Measurements from ENCODE around the gene USH2A.

USH2A gene

GRCh38 chr1:215987092-215987875, 436.0 kb downstream of the USH2A start:
- Histone ChIP-seq H2BK15ac (ENCODE audit: low read length) (no peak overlapping the region), H3K18ac (ENCODE audit: low read length) (no peak overlapping the region), H3K4me3 (ENCODE audit: low read length in 2 of 2) (no peak overlapping the region), H2BK12ac (ENCODE audit: low read length) (no peak overlapping the region), H2AFZ (ENCODE audit: low read length) (no peak overlapping the region), H3K4me2 (ENCODE audit: insufficient read depth, low read length, poor library complexity, severe bottlenecking) (no peak overlapping the region), H2AK5ac (ENCODE audit: low read depth, low read length) (no peak overlapping the region), H3K23ac (ENCODE audit: low read depth, low read length, poor library complexity) (no peak overlapping the region), H3K14ac (ENCODE audit: low read length) (no peak overlapping the region), H2BK5ac (ENCODE audit: low read length) (no peak overlapping the region), H3K27ac (replicated peaks; ENCODE audit: low read length) (no peak overlapping the region), H3K36me3 (replicated peaks in 1 of 2; ENCODE audit: control insufficient read depth in 2 of 2, insufficient read depth in 2 of 2, low read length in 2 of 2) (no peaks in the 10 kb centered on the region), H4K8ac (ENCODE audit: low read depth, low read length) (no peak overlapping the region), H3K4ac (ENCODE audit: low read length) (no peak overlapping the region), H4K91ac (ENCODE audit: low read depth, low read length, poor library complexity) (no peak overlapping the region), H3K9me3 (replicated peaks in 1 of 2; ENCODE audit: control insufficient read depth in 2 of 2, insufficient read depth in 1 of 2, low read depth in 1 of 2, low read length in 2 of 2) (no peaks in the 10 kb centered on the region), H3K27me3 (ENCODE audit: control insufficient read depth in 3 of 3, insufficient read depth in 3 of 3, low read depth in 1 of 3, low read length in 3 of 3) (no peaks in the 10 kb centered on the region), H3K79me1 (ENCODE audit: low read depth, low read length) (no peaks in the 10 kb centered on the region), H3K4me1 (ENCODE audit: control insufficient read depth in 2 of 2, insufficient read depth in 1 of 2, low read depth in 1 of 2, low read length in 2 of 2) (no peaks in the 10 kb centered on the region), H3K9ac (ENCODE audit: low read depth, low read length, poor library complexity) (no peak overlapping the region), H2BK120ac (ENCODE audit: low read depth, low read length) (no peak overlapping the region)
- no peak for DNase-seq (ENCODE audit: low spot score)
- no CpG with 5 or more reads among the region's 7 CpGs for WGBS, 2 donors (ENCODE audit: extremely low coverage in 2 of 2, insufficient read length in 2 of 2, insufficient replicate concordance in 1 of 2)

GRCh38 chr1:215986401-215986800, 436.8 kb downstream of the USH2A start:
- H2BK120ac ChIP-seq (ENCODE audit: low read depth, low read length): no peak overlapping the region
- no peak for DNase-seq (ENCODE audit: low spot score)
- H2BK5ac ChIP-seq (ENCODE audit: low read length): no peak overlapping the region
- H3K18ac ChIP-seq (ENCODE audit: low read length): no peak overlapping the region
- no peak overlapping the region for H3K4ac ChIP-seq (ENCODE audit: low read length)
- no peak overlapping the region for H4K8ac ChIP-seq (ENCODE audit: low read depth, low read length)
- H3K27ac ChIP-seq (replicated peaks; ENCODE audit: low read length): no peak overlapping the region
- no peak overlapping the region for H3K4me2 ChIP-seq (ENCODE audit: insufficient read depth, low read length, poor library complexity, severe bottlenecking)
- no peak overlapping the region for H2BK15ac ChIP-seq (ENCODE audit: low read length)
- no peak overlapping the region for H3K23ac ChIP-seq (ENCODE audit: low read depth, low read length, poor library complexity)
- no peak overlapping the region for H3K9ac ChIP-seq (ENCODE audit: low read depth, low read length, poor library complexity)
- no peaks in the 10 kb centered on the region for H3K27me3 ChIP-seq (ENCODE audit: control insufficient read depth in 3 of 3, insufficient read depth in 3 of 3, low read depth in 1 of 3, low read length in 3 of 3)
- H3K4me1 ChIP-seq (ENCODE audit: control insufficient read depth in 2 of 2, insufficient read depth in 1 of 2, low read depth in 1 of 2, low read length in 2 of 2): no peaks in the 10 kb centered on the region
- no peak overlapping the region for H3K4me3 ChIP-seq (ENCODE audit: low read length in 2 of 2)
- no peak overlapping the region for H4K91ac ChIP-seq (ENCODE audit: low read depth, low read length, poor library complexity)
- no CpG with 5 or more reads among the region's 1 CpG for WGBS, 2 donors (ENCODE audit: extremely low coverage in 2 of 2, insufficient read length in 2 of 2, insufficient replicate concordance in 1 of 2)
- H2BK12ac ChIP-seq (ENCODE audit: low read length): no peak overlapping the region
- no peak overlapping the region for H2AK5ac ChIP-seq (ENCODE audit: low read depth, low read length)
- H3K9me3 ChIP-seq (replicated peaks in 1 of 2; ENCODE audit: control insufficient read depth in 2 of 2, insufficient read depth in 1 of 2, low read depth in 1 of 2, low read length in 2 of 2): no peaks in the 10 kb centered on the region
- no peak overlapping the region for H3K14ac ChIP-seq (ENCODE audit: low read length)
- no peaks in the 10 kb centered on the region for H3K36me3 ChIP-seq (replicated peaks in 1 of 2; ENCODE audit: control insufficient read depth in 2 of 2, insufficient read depth in 2 of 2, low read length in 2 of 2)
- no peak overlapping the region for H2AFZ ChIP-seq (ENCODE audit: low read length)
- H3K79me1 ChIP-seq (ENCODE audit: low read depth, low read length): no peaks in the 10 kb centered on the region

GRCh38 chr1:215983680-215984079, 439.6 kb downstream of the USH2A start:
- H3K36me3 ChIP-seq (replicated peaks in 1 of 2; ENCODE audit: control insufficient read depth in 2 of 2, insufficient read depth in 2 of 2, low read length in 2 of 2): no peaks in the 10 kb centered on the region
- no peak overlapping the region for H4K91ac ChIP-seq (ENCODE audit: low read depth, low read length, poor library complexity)
- H2BK12ac ChIP-seq (ENCODE audit: low read length): no peak overlapping the region
- H3K23ac ChIP-seq (ENCODE audit: low read depth, low read length, poor library complexity): no peak overlapping the region
- H3K27ac ChIP-seq (replicated peaks; ENCODE audit: low read length): no peak overlapping the region
- H3K18ac ChIP-seq (ENCODE audit: low read length): no peak overlapping the region
- no peaks in the 10 kb centered on the region for H3K9me3 ChIP-seq (replicated peaks in 1 of 2; ENCODE audit: control insufficient read depth in 2 of 2, insufficient read depth in 1 of 2, low read depth in 1 of 2, low read length in 2 of 2)
- no peak overlapping the region for H2BK5ac ChIP-seq (ENCODE audit: low read length)
- no peak overlapping the region for H3K4me3 ChIP-seq (ENCODE audit: low read length in 2 of 2)
- no peak overlapping the region for H3K9ac ChIP-seq (ENCODE audit: low read depth, low read length, poor library complexity)
- no peak overlapping the region for H4K8ac ChIP-seq (ENCODE audit: low read depth, low read length)
- H3K4me2 ChIP-seq (ENCODE audit: insufficient read depth, low read length, poor library complexity, severe bottlenecking): no peak overlapping the region
- no peaks in the 10 kb centered on the region for H3K79me1 ChIP-seq (ENCODE audit: low read depth, low read length)
- H2BK120ac ChIP-seq (ENCODE audit: low read depth, low read length): no peak overlapping the region
- H3K4ac ChIP-seq (ENCODE audit: low read length): no peak overlapping the region
- H3K27me3 ChIP-seq (ENCODE audit: control insufficient read depth in 3 of 3, insufficient read depth in 3 of 3, low read depth in 1 of 3, low read length in 3 of 3): no peaks in the 10 kb centered on the region
- no CpG with 5 or more reads among the region's 2 CpGs for WGBS, 2 donors (ENCODE audit: extremely low coverage in 2 of 2, insufficient read length in 2 of 2, insufficient replicate concordance in 1 of 2)
- DNase-seq (ENCODE audit: low spot score): no peak
- H3K14ac ChIP-seq (ENCODE audit: low read length): no peak overlapping the region
- H2AFZ ChIP-seq (ENCODE audit: low read length): no peak overlapping the region
- H2AK5ac ChIP-seq (ENCODE audit: low read depth, low read length): no peak overlapping the region
- H3K4me1 ChIP-seq (ENCODE audit: control insufficient read depth in 2 of 2, insufficient read depth in 1 of 2, low read depth in 1 of 2, low read length in 2 of 2): no peaks in the 10 kb centered on the region
- no peak overlapping the region for H2BK15ac ChIP-seq (ENCODE audit: low read length)

DNA sequence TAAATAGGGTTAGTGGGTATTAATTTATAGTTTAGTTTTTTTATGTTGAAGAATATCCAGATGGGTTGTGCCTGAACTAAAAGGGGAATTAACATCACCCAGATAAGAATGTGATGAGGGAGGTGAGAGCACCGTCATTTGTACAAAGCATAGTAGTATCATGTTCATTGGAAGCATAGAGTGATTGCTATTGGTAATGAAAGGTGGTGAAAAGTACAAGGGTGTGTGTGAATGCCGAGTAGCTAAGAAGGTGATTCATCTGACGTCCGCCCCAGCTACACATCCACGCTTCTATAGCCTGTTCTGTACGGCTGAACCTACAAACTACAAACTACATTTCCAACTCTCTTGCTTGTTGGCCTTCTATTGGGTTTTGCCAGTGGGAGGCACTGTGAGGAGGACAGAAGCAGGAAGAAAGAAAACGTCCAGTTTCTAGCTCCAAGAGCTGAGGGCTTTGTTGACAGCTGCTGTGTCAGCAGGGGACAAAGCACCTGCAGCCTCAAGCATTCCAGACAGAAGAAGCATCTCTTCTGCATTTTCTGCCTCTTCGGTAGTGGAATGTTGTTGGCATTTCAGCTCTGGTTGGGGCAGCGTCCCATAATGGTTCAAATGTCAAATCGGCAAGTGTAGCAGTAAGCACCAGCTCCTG, 451.3 kb downstream of the USH2A start:
- no peak overlapping the region for H3K4me3 ChIP-seq (ENCODE audit: low read length in 2 of 2)
- H2BK15ac ChIP-seq (ENCODE audit: low read length): no peak overlapping the region
- no peaks in the 10 kb centered on the region for H3K36me3 ChIP-seq (replicated peaks in 1 of 2; ENCODE audit: control insufficient read depth in 2 of 2, insufficient read depth in 2 of 2, low read length in 2 of 2)
- no peak overlapping the region for H3K23ac ChIP-seq (ENCODE audit: low read depth, low read length, poor library complexity)
- no peak overlapping the region for H3K4me2 ChIP-seq (ENCODE audit: insufficient read depth, low read length, poor library complexity, severe bottlenecking)
- no peak overlapping the region for H3K14ac ChIP-seq (ENCODE audit: low read length)
- H2AFZ ChIP-seq (ENCODE audit: low read length): no peak overlapping the region
- H3K18ac ChIP-seq (ENCODE audit: low read length): no peak overlapping the region
- H2BK12ac ChIP-seq (ENCODE audit: low read length): no peak overlapping the region
- H3K4me1 ChIP-seq (ENCODE audit: control insufficient read depth in 2 of 2, insufficient read depth in 1 of 2, low read depth in 1 of 2, low read length in 2 of 2): peaks cover 5 to 6% of the 10 kb centered on the region in 2 donors
- no peak overlapping the region for H2BK5ac ChIP-seq (ENCODE audit: low read length)
- H2AK5ac ChIP-seq (ENCODE audit: low read depth, low read length): no peak overlapping the region
- no peak overlapping the region for H4K91ac ChIP-seq (ENCODE audit: low read depth, low read length, poor library complexity)
- H3K27me3 ChIP-seq (ENCODE audit: control insufficient read depth in 3 of 3, insufficient read depth in 3 of 3, low read depth in 1 of 3, low read length in 3 of 3): no peaks in the 10 kb centered on the region
- H3K9ac ChIP-seq (ENCODE audit: low read depth, low read length, poor library complexity): no peak overlapping the region
- H3K9me3 ChIP-seq (replicated peaks in 1 of 2; ENCODE audit: control insufficient read depth in 2 of 2, insufficient read depth in 1 of 2, low read depth in 1 of 2, low read length in 2 of 2): no peaks in the 10 kb centered on the region
- no peak overlapping the region for H2BK120ac ChIP-seq (ENCODE audit: low read depth, low read length)
- H4K8ac ChIP-seq (ENCODE audit: low read depth, low read length): no peak overlapping the region
- no peak overlapping the region for H3K4ac ChIP-seq (ENCODE audit: low read length)
- no peaks in the 10 kb centered on the region for H3K79me1 ChIP-seq (ENCODE audit: low read depth, low read length)
- no peak overlapping the region for H3K27ac ChIP-seq (replicated peaks; ENCODE audit: low read length)
- no CpG with 5 or more reads among the region's 10 CpGs for WGBS, 2 donors (ENCODE audit: extremely low coverage in 2 of 2, insufficient read length in 2 of 2, insufficient replicate concordance in 1 of 2)
- no peak for DNase-seq (ENCODE audit: low spot score)

Measured in neuronal stem cell (in vitro differentiated cells).